IPS-NIHi7 (cell line): ENCODE results near the gene APOLD1.
"Not testable (repeated sequence)": the region's sequence is repeated elsewhere in the genome, so short reads cannot be mapped to it uniquely, and the experiment has no call there.

Source experiments
- DNase-seq: peaks from one replicate; pipeline ENCODE4 v3.0.0; 2012; ENCODE audit warnings: mixed read lengths; ENCODE audit errors: extremely low spot score

APOLD1 gene, protein sequence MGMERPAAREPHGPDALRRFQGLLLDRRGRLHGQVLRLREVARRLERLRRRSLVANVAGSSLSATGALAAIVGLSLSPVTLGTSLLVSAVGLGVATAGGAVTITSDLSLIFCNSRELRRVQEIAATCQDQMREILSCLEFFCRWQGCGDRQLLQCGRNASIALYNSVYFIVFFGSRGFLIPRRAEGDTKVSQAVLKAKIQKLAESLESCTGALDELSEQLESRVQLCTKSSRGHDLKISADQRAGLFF

DNA sequence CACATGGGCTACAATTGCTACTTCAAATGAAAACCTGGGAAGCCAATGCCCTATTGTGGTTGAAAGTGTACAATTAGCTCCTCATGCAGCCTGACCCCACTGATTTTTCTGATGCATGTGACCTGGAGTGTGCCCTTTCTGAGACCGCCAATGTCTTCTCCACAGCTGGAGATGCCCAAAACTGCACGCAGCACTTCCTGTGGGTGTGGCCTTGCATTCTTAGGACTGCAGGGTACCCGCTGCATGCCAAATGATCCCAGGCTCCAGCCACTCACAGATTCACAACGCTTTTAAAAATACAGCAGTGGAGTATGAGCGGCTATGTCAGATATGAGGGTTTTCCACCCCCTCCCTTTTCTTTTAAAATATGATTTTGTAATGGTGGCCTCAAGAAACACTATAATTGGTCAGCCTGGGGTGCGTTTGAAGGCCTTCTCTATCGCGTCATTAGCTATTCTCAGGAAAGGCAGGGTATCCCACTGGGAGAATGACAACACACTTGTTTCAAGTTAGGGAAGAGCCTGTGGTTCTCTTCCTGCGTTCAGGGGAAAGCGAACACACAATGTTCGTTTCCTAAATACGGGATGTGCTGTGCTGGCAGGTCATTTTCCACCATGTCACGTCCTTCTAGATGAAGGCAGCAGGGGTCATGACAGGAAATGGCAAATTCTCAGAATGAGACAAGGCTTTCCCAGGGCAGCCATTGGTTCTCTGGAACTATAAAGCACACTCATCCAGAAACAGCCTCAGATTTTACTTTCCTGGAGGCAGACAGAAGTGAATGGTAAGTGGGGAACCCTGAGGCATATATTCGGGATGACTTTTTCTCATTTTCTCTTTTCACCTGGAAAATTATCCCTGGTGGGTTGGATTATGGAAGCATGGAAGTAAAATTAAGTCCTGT is at the start of gene APOLD1:
TSS of gene APOLD1 (plus strand) at position 749 of the 904 bp plus-strand sequence. CDS start at position 782, 33 bp downstream.
- peak; percentile 59 for DNase-seq

DNA sequence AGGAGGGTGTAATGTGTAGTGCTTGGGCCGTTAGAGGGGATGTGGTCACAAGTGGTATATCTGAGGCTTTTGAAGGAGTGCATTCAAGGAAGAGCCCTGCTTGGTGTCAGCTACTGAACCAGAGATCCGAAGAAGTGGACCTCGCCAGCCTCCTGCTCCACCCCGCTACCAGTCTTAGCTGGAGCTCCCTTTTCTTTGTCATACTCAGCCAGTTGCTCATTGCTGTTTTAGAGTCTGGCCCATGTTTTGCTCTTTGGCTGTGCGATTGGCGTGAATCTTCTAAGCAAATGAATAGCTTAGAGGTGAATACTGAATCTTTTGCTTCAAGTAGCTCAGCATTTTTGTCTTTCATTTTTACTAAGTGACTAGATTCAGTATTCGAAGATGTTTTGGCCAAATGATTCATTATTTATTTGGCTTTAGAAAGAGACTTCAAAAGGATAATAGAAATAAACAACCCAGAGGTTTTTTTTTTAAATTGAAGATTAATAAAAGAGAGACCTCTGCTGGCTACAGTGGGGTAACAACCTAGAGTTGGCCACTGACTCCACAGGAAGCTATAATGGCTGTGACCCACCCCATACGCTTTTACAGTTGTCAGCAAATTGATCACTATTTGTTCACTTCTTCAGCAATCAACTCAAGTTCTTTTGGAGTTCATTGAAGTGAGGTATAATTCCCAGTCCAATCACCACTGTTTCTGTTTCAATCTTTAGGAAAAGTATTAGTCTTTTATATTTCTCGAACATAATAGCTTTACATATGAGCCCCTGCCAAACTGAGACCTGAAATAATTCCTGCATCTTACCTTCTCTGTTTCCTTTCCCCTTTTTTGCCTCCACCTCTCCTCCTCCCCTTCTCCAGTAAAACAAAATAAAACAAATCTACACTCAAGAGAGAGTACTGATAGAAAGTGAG is 48.4 kb upstream of the APOLD1 start:
- DNase-seq: peak; percentile 53

DNA sequence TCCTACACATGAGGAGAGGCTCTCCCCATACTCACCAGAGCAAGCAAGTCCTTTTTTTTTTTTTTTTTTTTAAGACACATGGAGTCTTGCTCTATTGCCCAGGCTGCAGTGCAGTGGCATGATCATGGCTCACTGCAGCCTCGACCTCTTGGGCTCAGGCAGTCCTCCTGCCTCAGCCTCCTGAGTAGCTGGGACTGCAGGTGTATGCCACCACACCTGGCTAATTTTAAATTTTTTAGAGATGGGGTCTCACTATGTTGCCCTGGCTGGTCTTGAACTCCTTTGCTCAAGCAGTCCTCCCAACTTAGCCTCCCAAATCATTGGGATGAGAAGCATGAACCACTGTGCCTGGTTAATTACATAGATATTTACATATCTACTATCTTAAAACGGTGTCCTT is 47.3 kb upstream of the APOLD1 start:
- not testable (repeated sequence) for DNase-seq

DNA sequence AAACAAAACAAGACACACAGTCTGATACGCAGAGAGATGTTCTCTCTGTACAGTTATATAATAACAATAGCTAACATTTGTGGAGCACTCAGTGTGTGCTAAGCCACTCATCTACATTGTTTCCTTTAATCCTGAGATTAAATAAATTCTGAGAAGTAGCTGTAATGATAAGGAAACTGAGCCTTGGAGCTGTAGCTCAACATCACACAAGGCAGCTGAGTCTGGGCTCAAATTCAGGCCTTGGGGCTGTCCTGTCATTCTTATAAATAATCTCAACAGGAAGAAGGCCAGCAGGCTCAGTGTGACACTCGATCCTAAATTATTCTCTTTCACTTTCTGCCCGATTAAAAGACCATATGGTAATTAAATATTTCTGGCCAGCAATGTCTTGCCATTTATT is 43.8 kb upstream of the APOLD1 start:
- no peak for DNase-seq

DNA sequence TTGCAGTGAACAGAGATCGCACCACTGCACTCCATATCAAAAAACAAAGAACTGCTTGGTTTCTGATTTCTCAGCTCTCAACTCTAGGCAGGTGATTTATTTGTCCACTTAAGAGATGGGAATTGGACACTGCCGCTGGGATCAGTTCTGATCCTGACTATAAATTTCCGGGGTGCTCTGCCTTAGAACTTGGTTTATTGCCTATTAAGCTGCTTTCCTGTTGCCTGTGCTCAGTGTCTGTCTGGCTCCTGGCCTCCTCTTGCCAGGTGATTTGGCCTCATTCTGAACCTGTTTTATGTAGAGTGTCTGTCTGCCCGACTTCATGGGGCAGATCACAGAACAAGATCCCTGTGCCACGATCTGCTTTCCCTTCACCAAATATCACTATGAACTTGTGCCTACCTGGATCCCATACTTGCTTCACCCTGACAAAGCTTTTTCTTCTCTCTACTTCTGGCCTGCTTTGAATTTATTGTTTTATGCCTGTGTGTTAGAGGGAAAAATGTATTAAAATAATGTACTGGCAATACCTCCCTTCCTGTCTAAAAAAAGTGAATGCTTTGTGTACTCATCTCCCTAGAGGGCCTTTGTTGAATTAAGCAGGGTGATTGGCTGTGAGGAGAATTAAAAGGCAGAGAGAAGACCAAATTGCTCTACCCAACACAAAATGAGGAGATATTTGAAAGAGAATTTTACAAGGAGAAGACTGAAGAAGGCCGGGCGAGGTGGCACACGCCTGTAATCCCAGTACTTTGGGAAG is 40.7 kb upstream of the APOLD1 start:
- DNase-seq: no peak

DNA sequence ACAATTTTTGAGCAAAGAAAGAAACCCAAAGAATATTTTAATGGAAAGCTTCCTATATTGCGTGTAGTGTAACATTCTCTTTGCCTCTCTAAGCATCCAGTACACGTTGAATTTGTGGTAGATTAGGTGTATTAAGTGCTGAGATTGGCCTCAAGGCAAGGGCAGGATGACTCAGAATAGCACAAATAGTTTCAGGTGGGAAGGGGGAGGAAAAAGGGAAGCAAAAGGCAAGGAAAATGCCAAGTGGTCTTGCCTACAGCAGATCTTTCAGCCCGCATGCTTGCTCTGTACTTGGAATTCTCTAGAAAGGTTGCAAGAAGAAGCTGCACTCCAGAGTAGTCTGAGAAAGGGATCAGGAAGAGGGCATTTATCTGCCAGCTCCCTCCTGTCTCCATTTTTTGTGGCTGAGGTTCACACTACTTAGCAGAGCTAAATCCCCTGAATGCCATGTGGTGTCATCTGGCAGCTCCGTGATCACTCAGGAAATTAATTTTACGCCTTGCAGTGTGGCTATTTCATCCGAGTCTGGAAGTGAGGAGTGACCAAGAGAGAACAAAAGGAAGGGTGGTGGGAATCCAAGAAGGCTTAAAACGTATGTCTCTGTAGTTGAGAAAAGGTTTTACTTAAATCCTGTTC is 39.8 kb upstream of the APOLD1 start:
- no peak for DNase-seq

DNA sequence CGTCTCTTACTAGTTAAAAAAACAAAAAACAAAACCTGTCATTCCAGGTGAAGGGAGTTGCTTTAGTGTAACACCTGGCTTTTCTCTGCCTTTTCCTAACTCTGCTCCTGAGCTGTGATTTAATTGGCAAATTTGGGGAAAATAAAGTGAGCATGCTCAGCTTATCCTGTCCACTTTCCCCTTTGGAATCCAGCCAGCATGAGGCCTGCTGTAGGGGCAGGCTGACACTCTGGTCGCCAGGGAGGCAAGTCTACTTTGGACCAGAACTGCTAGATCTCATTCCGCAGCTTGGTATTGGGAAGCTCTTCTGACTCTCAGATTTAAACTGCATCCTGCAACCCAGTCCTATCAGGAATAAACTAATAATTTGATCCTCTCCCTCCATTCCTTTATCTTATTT is 38.2 kb upstream of the APOLD1 start:
- DNase-seq: no peak

DNA sequence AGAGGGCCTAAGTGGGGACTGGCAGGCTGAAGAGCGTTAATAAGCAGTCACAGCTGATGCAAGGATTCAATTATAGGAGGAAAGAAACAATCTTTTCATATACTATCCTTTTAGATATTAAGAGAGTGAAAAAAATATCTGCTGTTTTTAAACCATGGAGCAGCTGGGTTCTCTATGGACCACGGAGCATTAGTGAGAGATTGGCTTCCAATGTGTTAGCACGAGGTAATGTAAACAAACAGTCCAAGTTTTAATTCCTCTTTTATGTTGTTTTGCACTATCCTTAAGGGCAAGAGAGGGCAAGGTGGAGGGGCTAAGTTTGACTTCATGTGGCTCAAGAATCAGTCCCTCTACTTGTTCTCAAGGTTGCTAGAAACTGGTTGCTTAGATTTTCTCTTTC is 37.4 kb upstream of the APOLD1 start:
- DNase-seq: no peak

DNA sequence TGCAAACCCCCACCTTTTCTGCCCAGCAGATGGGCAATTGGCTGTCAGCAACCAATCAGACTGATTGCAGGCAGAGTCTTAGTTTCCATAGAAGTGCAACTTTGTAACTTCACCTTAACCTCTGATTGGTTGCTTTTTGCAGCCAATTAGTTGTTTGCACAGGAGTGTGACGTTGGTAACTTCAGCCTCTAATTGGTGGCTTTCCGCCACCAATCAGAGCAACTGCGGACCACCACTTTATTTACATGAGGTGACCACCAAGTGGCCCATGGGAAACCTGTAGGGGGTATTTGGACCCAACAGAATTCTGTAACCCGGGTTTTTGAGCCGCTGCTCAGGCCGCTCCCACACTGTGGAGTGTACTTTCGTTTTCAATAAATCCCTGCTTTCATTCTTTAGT is 36.0 kb upstream of the APOLD1 start:
- DNase-seq: no peak

DNA sequence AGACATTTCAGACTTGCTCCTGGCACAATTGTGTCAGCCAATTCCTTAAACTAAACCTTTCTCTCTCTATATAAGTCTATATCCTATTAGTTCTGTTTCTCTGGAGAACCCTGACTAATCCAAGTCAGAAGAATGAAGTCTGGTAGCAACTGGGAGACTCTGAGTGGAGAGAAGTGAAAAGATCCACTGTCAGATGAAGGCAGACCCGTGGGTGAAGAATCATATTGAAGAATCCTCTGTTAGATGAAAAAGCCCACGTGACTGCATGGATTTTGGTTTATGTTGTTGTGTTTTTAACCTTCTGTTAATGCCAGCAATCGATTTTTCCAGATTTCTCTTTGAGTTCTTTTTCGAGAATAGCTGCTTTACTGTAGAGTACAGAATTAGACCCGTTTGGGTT is 29.5 kb upstream of the APOLD1 start:
- no peak for DNase-seq

DNA sequence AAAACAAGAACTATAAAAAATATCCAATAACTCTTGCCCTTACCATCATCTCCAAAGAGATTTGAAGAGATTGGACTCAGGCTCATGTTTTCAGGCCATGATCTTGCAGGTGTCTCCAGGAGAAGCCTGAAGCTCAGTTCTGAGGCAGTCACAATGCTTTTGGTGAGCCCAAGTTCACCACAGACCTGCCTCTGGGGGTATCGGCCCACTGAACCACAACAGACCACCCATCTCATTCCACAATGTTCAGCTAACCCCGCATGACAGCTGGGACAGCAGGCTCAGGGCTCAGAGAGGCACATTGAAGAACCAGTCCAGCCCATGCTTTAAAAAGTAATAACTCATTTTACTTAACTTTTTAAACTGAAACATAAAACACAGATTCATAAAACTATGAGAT is 28.3 kb upstream of the APOLD1 start:
- no peak for DNase-seq

DNA sequence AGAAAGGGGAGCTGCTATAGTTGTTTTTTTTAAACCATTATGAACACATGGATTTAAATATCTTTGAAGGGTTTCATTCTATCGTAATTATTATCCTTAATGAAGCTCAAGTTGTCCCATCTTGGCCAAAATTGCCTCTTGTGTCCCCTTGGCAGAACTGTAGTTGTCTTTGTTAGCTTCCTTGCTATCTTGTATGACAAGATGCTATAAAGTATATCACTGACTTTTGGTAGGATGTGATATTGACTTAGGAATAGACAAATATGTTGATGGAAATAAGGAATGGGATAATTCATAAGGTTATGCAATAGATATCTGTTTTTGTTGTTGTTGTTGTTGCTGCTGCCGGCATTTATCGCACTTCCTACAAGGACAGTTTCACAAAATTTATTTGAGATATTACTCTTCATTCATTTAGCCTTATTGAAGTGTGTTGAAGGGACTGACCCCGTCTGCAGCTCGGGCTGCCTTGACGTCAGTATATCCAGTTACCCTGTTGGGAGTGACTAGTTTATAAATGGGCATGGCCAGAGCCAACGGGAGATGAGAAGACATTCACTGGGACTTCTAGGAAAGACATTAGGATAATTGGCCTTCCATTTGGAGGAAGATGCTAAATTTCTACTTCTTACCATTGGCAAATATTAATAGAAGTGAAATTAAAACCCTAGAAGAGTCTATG is 26.1 kb upstream of the APOLD1 start:
- DNase-seq: no peak

DNA sequence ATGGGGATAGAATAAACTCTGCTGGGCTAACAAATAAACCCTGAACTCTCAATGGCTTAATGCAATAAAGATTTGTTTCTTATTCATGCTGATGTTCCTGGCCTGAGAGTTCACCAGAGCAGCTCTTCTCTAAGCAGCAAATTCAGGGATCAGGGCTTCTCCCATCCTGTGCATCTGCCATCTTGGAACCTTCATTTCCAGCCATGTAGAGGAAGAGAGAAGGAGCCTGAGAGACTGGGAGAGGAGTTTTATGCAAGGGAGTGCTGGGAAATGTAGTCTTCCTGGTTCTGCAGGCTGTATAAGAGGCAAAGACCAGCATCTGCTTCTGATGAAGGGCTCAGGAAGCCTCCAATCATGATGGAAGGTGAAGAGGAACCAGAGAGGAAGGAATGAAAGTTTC is 20.6 kb upstream of the APOLD1 start:
- no peak for DNase-seq

DNA sequence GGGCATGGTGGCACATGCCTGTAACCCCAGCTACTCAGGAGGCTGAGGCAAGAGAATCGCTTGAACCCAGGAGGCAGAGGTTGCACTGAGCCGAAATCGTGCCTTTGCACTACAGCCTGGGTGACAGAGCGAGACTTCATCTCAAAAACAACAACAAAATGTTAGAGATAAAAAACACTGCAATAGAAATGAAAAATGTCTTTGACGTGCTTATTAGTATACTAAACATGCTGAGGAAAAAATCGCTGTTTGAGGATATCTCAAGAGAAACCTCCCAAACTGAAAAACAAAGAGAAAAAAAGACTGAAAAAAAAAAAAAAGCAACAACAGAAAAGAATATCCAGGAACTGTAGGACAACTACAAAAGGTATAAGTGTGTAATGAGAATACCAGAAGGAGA is 15.2 kb upstream of the APOLD1 start:
- no peak for DNase-seq

DNA sequence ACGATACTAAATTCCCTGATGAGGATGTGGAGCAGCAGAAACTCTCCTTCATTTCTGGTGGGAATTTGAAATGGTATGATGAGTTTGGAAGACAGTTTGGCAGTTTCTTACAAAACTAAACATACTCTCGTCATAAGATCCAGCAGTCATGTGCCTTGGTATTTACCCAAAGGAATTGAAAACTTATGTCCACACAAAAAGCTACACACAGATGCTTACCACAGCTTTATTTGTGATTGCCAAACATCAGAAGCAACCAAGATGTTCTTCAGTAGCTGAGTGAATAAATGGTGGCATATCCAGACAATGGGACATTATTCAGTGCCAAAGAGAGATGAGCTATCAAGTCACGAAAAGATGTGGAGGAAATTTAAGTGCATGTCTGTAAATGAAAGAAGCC is 10.7 kb upstream of the APOLD1 start:
- DNase-seq: no peak

DNA sequence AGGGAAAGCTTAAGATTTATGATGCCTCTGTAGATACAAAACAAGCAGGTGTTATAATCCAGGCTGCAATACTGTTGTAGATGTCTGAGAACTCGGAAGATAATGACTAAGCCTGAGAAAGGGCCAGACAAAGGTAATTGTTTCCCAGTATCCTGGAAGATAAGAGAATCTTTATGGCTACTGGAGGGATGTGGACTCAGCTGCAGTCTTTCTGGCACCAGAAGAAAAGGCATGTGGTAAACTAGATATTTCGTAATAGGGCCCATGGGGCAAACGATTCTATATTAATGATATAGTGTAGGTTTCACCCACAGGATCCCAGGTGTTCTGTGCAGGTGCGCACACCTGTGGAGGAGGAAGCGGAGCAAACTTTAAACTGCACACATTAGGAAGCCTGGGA is 9.2 kb upstream of the APOLD1 start:
- DNase-seq: no peak

DNA sequence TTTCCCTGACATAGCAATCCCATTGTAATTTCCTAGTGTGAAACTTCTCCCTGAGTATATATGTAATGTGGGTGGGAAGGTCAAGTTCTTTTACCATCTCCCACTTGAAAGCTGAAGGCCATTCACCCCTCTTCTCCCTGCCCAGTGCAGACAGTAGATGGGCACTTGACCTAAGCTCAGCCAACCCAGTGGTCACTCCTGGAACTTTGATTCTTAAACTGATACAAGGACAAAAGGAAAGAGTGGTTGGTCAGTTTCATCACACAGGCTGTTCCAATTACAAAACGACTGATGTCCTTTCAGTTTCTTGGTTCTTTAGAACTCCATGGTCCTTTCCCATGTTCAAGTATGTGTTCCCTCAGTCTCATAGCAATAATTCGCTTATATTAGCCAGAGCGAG is 8.4 kb upstream of the APOLD1 start:
- no peak for DNase-seq

DNA sequence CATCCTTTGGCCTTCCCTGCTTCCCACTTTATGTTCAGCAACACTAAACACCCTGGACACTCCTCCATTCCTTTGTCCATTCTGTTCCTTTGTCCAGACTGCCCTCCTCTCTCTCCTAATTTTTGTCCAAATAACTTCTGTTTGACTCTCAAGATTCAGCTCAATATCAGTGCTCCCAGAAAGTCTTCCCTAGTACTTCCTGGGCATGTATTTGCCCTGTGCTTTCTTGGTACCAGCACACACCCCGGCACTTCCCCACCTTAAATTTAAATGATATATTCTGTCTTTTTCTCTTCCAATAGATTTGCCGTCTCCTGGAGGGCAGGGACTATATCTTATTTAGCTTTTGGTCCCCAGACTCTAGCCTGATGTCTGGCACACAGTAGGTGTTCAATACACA is 6.5 kb upstream of the APOLD1 start:
- DNase-seq: no peak

DNA sequence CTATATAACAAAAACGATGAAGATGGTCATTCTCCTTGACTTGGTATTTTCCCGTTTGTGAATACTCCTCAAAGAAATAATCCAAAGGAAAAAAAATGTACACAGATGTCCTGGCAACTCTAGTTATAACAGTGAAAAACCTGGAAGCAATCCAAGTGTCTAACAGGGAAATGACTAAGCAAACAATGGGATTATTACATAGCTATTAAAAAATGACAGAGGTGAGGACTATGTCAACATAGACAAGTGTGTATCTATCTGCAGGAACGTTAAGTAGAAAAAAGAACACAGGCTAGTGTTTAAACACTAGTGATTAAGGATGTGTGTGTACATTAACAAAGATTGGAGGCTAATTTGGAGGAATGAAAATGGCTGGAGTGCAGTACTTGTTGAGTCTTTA is 5.9 kb upstream of the APOLD1 start:
- DNase-seq: no peak

DNA sequence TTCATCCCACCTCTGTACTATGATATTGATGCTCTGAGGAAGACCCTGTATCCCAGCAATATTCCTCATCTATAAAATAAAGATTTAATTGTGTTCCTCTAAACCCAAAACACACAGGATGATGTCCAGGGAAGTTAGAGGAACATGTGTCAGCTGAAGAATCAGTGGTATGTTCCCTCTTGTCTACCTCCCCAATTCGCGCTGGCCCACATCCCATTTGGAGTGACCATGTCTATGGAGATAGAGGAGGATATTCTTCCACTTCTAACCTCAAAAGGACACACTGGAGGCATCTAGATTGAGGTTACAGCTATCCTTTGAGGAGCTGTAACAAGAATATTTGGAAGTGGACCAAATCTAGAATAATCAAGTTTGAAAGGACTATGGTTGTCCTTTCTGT is 1.3 kb upstream of the APOLD1 start:
- no peak for DNase-seq

DNA sequence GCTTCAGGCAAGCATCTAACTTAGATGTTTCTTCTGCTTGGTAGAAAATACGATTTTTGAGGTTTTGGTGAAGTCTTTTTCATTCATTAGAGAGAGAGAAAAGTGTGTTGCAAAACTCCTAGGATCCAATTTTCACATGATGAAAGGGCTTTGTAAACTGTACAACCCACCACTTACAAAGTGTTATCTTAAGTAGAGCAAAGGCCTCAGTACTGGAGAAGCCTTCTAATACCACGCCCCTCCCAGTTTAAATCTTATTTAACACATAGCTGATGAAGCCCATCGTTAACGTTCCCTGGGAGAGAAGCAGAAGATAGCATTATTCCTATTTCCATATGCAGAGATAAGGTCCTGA is 869 bp downstream of the APOLD1 start:
- DNase-seq: no peak
